ENCODE data around the gene VN1R5. TPM values are rescaled to one million over a fixed set of nuclear protein-coding genes. Genes with fewer than 3 reads are reported as not detected.

VN1R5 gene
- total RNA-seq, 4 donors from 2014 or later: not detected

DNA sequence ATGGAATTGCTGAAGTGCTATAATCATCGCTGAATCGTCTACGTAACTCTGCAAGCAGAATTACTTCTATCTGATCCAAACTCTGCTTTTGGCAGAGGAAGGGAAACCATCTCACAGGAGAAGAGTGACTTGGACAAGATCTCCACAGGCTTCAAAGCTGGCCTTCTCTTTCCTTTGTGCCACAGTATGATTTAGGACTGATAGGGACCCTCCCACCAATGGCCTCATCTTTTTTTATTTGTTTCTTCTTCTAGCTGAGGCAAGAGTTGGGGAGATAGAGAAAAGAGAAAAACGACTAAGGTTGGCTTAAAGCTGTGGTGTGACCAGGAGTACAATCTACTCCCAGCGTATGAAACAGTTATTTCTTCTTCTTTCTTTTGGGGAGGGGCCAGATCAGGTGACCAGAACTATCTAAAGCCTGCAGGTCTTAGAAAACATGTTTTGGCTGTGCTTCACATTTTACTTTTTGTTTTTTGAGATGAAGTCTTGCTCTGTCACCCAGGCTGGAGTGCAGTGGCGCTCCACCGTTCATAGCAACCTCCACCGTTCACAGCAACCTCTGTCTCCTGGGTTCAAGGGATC lies 40.8 kb downstream of the VN1R5 start:
- H3K4me3 ChIP-seq: no peak overlapping the region
- WGBS, 2 donors (ENCODE audit: low coverage in 1 of 2): 87 to 93% methylated on average over 5 to 8 of the region's 8 CpGs
- H3K9me3 ChIP-seq: no peaks in the 10 kb centered on the region
- TF ChIP-seq EP300 (IDR thresholded peaks at IDR 0.05): no peak
- no peak for TF ChIP-seq POLR2AphosphoS5 (IDR thresholded peaks at IDR 0.05)
- TF ChIP-seq, protein P1, sequence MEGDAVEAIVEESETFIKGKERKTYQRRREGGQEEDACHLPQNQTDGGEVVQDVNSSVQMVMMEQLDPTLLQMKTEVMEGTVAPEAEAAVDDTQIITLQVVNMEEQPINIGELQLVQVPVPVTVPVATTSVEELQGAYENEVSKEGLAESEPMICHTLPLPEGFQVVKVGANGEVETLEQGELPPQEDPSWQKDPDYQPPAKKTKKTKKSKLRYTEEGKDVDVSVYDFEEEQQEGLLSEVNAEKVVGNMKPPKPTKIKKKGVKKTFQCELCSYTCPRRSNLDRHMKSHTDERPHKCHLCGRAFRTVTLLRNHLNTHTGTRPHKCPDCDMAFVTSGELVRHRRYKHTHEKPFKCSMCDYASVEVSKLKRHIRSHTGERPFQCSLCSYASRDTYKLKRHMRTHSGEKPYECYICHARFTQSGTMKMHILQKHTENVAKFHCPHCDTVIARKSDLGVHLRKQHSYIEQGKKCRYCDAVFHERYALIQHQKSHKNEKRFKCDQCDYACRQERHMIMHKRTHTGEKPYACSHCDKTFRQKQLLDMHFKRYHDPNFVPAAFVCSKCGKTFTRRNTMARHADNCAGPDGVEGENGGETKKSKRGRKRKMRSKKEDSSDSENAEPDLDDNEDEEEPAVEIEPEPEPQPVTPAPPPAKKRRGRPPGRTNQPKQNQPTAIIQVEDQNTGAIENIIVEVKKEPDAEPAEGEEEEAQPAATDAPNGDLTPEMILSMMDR (IDR thresholded peaks at IDR 0.05): no peak
- TF ChIP-seq POLR2A (IDR thresholded peaks at IDR 0.05): no peak
- no peak overlapping the region for H3K27ac ChIP-seq
- ATAC-seq: no peak
- peaks cover 0 to 36% of the 10 kb centered on the region in 2 donors for H3K36me3 ChIP-seq
- peaks cover 33% of the 10 kb centered on the region for H3K27me3 ChIP-seq
- H3K4me1 ChIP-seq: no peaks in the 10 kb centered on the region

DNA sequence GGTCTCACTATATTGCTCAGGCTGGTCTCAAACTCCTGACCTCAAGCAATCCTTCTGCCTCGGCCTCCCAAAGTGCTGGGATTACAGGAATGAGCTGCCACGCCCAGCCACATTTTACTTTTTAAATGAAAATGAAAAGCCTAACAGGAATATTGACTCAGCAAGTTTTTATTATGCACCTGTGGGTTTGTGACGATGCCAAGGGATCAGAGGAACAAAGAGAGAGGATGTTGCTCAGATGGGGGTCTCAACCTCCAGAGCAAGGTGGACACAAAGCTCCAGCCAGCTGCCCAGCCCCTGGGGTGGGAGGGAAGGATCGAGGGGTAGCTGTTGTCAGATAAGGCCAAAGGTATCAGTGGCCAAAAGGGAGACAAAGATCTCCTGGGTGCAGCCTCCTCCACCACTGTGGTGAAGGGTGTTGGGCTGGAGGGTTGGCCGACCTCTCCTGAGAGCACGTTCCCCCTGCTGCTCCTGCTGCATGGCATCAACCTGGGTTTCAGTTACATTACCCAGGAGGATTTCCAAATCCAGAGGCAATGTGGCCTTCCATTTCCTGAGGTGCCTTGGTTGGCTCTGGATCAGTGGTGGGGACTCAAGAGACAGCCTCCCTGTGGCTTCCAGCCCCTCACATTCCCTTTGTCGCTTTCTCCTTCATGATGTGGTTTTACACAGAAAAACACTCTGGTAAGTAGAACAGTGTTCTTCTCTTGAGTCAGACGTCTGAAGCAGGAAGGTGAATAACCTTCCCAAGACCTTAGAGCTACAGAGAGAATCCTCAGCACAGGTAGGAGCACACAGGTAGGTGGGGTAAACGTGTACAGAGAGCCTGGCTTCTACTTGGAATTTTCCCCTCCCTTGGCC lies 41.6 kb downstream of the VN1R5 start:
- Histone ChIP-seq H3K9me3 (no peaks in the 10 kb centered on the region), H3K27me3 (peaks cover 26% of the 10 kb centered on the region), H3K4me3 (no peak overlapping the region), H3K4me1 (no peaks in the 10 kb centered on the region), H3K36me3 (peaks cover 0 to 44% of the 10 kb centered on the region in 2 donors), H3K27ac (no peak overlapping the region)
- WGBS, 2 donors (ENCODE audit: low coverage in 1 of 2): 52 to 100% methylated on average over 2 of the region's 9 CpGs
- TF ChIP-seq EP300 (IDR thresholded peaks at IDR 0.05) (no peak), POLR2A (IDR thresholded peaks at IDR 0.05) (no peak), POLR2AphosphoS5 (IDR thresholded peaks at IDR 0.05) (no peak)
- TF ChIP-seq, protein P1 (IDR thresholded peaks at IDR 0.05): no peak
- no peak for ATAC-seq

DNA sequence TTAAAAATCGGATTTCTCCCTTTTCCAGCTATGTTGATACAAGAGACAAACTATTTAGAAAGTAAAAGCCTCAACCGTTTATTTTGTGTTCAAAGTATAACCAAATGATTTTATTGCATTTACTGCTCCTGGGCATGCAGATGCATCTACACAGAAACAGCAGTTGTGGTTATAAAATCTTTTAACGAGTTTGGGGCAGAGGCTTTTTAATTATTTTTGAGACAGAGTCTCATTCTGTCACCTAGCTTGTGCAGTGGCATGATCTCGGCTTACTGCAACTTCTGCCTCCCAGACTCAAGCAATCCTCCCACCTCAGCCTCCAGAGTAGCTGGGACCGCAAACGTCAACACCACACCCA lies 42.2 kb downstream of the VN1R5 start:
- Histone ChIP-seq H3K27ac (no peak overlapping the region), H3K4me1 (no peaks in the 10 kb centered on the region), H3K27me3 (peaks cover 20% of the 10 kb centered on the region), H3K36me3 (peaks cover 0 to 51% of the 10 kb centered on the region in 2 donors), H3K4me3 (no peak overlapping the region), H3K9me3 (no peaks in the 10 kb centered on the region)
- no peak for TF ChIP-seq POLR2AphosphoS5 (IDR thresholded peaks at IDR 0.05)
- TF ChIP-seq, protein P1 (IDR thresholded peaks at IDR 0.05): no peak
- TF ChIP-seq POLR2A (IDR thresholded peaks at IDR 0.05): no peak
- no peak for TF ChIP-seq EP300 (IDR thresholded peaks at IDR 0.05)
- no peak for ATAC-seq
- WGBS, 2 donors (ENCODE audit: low coverage in 1 of 2): 68 to 83% methylated on average over 6 of the region's 6 CpGs

DNA sequence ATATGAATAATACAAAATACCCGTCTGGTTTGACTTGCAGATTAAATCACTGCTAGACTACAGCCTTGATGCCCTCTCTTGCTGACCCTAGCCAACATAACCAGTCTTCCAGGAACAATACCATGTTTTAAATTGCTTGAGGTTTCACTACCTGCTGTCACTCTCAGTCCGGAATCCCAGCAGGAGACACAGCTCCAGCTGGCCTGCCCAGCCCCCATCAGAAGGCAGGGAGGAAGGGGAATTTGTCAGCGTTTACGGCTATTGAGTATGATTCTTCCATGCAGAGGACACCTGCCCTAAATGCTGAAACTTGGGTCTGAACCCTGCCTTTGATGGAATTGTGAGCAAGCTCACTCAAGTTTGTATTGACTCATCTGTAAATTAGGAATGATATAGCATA lies 42.8 kb downstream of the VN1R5 start:
- Histone ChIP-seq H3K27ac (no peak overlapping the region), H3K4me3 (no peak overlapping the region), H3K9me3 (no peaks in the 10 kb centered on the region), H3K27me3 (peaks cover 14% of the 10 kb centered on the region), H3K36me3 (peaks cover 0 to 57% of the 10 kb centered on the region in 2 donors), H3K4me1 (no peaks in the 10 kb centered on the region)
- WGBS, 2 donors (ENCODE audit: low coverage in 1 of 2): 73 to 83% methylated on average over 1 to 4 of the region's 4 CpGs
- ATAC-seq: no peak
- TF ChIP-seq POLR2AphosphoS5 (IDR thresholded peaks at IDR 0.05) (no peak), EP300 (IDR thresholded peaks at IDR 0.05) (no peak), POLR2A (IDR thresholded peaks at IDR 0.05) (no peak)
- TF ChIP-seq, protein P1 (IDR thresholded peaks at IDR 0.05): no peak
